HepG2 (cell line): ENCODE results near the gene NFIC. TPM values are rescaled to one million over a fixed set of nuclear protein-coding genes. Genes with fewer than 3 reads are reported as not detected.

Experiments
- GLI4 ChIP-seq: sonication (generic); formaldehyde crosslinking; IDR thresholded peaks from 2 replicates; pipeline ENCODE4 v1.5.1; 2020; ENCODE audit warnings: missing genetic modification reagents, mild to moderate bottlenecking, moderate library complexity, borderline replicate concordance
- IKZF4 ChIP-seq: sonication (generic); formaldehyde crosslinking; IDR thresholded peaks from 2 replicates; pipeline ENCODE4 v1.5.1; 2020; ENCODE audit warnings: borderline replicate concordance, mild to moderate bottlenecking, low read depth, missing genetic modification reagents; ENCODE audit errors: not compliant biosample characterization
- NCOR1 ChIP-seq: fragments of 200-600 bp; sonication (generic); IDR thresholded peaks from 2 replicates; pipeline ENCODE4 v1.7.0; 2017; ENCODE audit warnings: antibody characterized with exemption, low read length, borderline replicate concordance
- ZFYVE20 ChIP-seq: sonication (generic); formaldehyde crosslinking; IDR thresholded peaks from 2 replicates; pipeline ENCODE4 v1.8.0; 2023; ENCODE audit warnings: low read depth, mild to moderate bottlenecking, moderate library complexity, missing genetic modification reagents, borderline replicate concordance
- ZNF547 ChIP-seq: sonication (generic); formaldehyde crosslinking; IDR thresholded peaks from 2 replicates; pipeline ENCODE4 v1.5.1; 2020; ENCODE audit warnings: mild to moderate bottlenecking, missing genetic modification reagents
- ZNF549 ChIP-seq: sonication (generic); formaldehyde crosslinking; IDR thresholded peaks from 2 replicates; pipeline ENCODE4 v1.5.0; 2020; ENCODE audit warnings: missing genetic modification reagents
- ZNF775 ChIP-seq: sonication (generic); formaldehyde crosslinking; IDR thresholded peaks from 2 replicates; pipeline ENCODE4 v1.4.0; 2020; ENCODE audit warnings: missing genetic modification reagents, mild to moderate bottlenecking, moderate library complexity, borderline replicate concordance
- polyA plus RNA-seq, 8 experiments: library from polyadenylated mRNA; depleted of rRNA in 3 of 8; stranded (reverse) in 7 of 8; unstranded in 1 of 8; fragments of >200 nt; fragmentation: Illumina TruSeq in 4 of 8; extraction: Trizol in 4 of 8; gene quantifications; 2 replicates each; pipeline versions ENCODE4 v1.2.1 to v1.2.3, GENCODE V29; 2011 to 2016; ENCODE audit warnings: low read depth in 4 of 8, missing spikeins in 1 of 8, mixed read lengths in 1 of 8; ENCODE audit not compliant: insufficient read depth in 1 of 8
- total RNA-seq, 5 experiments: library from RNA; depleted of rRNA; stranded (reverse); fragments of >200 nt; fragmentation: Illumina TruSeq; extraction: Trizol; gene quantifications; 2 replicates each; pipeline ENCODE4 v1.2.3, GENCODE V29; 2016; ENCODE audit warnings: low read depth in 1 of 5
- TF ChIP-seq, protein P1 (sequence below): sonication (generic); formaldehyde crosslinking; IDR thresholded peaks from 2 replicates; pipeline ENCODE4 v1.5.0; 2020; ENCODE audit warnings: missing genetic modification reagents
- TF ChIP-seq, protein P2 (sequence below): sonication (generic); formaldehyde crosslinking; IDR thresholded peaks from 2 replicates; pipeline ENCODE4 v1.9.0; 2021; ENCODE audit warnings: missing genetic modification reagents, mild to moderate bottlenecking, borderline replicate concordance
- TF ChIP-seq, protein P3 (sequence below): sonication (generic); formaldehyde crosslinking; IDR thresholded peaks from 2 replicates; pipeline ENCODE4 v1.5.0; 2020; ENCODE audit warnings: mild to moderate bottlenecking, missing genetic modification reagents
- TF ChIP-seq, protein P4 (sequence below): sonication (generic); formaldehyde crosslinking; IDR thresholded peaks from 2 replicates; pipeline ENCODE4 v1.9.0; 2021; ENCODE audit warnings: mild to moderate bottlenecking, missing genetic modification reagents
- TF ChIP-seq, protein P5 (sequence below): sonication (generic); formaldehyde crosslinking; IDR thresholded peaks from 2 replicates; pipeline ENCODE4 v1.5.0; 2020; ENCODE audit warnings: missing genetic modification reagents

NFIC gene
- total and polyA plus RNA-seq, 2 of the 13 experiments (the other 11 are each of a cell fraction or from before 2014, with no cell fraction given), result 1.3 to 2.5 TPM

DNA sequence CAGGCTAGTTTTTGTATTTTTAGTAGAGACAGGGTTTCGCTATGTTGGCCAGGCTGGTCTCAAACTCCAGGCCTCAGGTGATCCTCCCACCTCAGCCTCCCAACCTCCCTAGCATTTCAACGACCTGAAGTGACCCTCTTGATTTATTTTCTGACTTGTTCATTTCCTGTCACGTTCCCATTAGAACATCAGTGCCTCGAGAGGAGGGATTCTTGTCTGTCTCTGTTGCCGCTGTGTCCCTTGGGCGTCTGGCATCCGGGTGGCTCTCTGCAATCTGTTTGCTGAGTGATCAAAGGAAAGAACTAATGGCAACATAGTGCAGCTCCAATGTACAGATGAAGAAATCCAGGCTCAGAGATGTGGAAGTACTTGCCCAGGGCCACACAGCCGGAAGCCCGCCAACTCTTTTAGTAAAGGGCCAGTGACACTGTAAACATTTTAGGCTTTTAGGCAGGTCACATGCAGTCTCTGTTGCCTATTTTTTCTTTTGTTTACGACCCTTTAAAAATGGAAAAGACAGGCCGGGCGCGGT lies 47.5 kb downstream of the NFIC start (continued):
- TF ChIP-seq ZNF775 (CRISPR knock-in tag), result no peak
- TF ChIP-seq, protein P1, sequence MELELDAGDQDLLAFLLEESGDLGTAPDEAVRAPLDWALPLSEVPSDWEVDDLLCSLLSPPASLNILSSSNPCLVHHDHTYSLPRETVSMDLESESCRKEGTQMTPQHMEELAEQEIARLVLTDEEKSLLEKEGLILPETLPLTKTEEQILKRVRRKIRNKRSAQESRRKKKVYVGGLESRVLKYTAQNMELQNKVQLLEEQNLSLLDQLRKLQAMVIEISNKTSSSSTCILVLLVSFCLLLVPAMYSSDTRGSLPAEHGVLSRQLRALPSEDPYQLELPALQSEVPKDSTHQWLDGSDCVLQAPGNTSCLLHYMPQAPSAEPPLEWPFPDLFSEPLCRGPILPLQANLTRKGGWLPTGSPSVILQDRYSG (CRISPR knock-in tag), result no peak
- TF ChIP-seq GLI4 (CRISPR knock-in tag), result no peak
- TF ChIP-seq ZNF549, result no peak
- peak; percentile 86; the same call in 1 of the 2 replicates for TF ChIP-seq NCOR1
- TF ChIP-seq, protein P2, sequence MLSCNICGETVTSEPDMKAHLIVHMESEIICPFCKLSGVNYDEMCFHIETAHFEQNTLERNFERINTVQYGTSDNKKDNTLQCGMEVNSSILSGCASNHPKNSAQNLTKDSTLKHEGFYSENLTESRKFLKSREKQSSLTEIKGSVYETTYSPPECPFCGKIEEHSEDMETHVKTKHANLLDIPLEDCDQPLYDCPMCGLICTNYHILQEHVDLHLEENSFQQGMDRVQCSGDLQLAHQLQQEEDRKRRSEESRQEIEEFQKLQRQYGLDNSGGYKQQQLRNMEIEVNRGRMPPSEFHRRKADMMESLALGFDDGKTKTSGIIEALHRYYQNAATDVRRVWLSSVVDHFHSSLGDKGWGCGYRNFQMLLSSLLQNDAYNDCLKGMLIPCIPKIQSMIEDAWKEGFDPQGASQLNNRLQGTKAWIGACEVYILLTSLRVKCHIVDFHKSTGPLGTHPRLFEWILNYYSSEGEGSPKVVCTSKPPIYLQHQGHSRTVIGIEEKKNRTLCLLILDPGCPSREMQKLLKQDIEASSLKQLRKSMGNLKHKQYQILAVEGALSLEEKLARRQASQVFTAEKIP (CRISPR knock-in tag), result no peak
- TF ChIP-seq, protein P3, sequence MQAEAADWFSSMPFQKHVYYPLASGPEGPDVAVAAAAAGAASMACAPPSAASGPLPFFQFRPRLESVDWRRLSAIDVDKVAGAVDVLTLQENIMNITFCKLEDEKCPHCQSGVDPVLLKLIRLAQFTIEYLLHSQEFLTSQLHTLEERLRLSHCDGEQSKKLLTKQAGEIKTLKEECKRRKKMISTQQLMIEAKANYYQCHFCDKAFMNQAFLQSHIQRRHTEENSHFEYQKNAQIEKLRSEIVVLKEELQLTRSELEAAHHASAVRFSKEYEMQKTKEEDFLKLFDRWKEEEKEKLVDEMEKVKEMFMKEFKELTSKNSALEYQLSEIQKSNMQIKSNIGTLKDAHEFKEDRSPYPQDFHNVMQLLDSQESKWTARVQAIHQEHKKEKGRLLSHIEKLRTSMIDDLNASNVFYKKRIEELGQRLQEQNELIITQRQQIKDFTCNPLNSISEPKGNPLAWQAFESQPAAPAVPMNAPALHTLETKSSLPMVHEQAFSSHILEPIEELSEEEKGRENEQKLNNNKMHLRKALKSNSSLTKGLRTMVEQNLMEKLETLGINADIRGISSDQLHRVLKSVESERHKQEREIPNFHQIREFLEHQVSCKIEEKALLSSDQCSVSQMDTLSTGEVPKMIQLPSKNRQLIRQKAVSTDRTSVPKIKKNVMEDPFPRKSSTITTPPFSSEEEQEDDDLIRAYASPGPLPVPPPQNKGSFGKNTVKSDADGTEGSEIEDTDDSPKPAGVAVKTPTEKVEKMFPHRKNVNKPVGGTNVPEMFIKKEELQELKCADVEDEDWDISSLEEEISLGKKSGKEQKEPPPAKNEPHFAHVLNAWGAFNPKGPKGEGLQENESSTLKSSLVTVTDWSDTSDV (CRISPR knock-in tag), result no peak
- TF ChIP-seq, protein P4, sequence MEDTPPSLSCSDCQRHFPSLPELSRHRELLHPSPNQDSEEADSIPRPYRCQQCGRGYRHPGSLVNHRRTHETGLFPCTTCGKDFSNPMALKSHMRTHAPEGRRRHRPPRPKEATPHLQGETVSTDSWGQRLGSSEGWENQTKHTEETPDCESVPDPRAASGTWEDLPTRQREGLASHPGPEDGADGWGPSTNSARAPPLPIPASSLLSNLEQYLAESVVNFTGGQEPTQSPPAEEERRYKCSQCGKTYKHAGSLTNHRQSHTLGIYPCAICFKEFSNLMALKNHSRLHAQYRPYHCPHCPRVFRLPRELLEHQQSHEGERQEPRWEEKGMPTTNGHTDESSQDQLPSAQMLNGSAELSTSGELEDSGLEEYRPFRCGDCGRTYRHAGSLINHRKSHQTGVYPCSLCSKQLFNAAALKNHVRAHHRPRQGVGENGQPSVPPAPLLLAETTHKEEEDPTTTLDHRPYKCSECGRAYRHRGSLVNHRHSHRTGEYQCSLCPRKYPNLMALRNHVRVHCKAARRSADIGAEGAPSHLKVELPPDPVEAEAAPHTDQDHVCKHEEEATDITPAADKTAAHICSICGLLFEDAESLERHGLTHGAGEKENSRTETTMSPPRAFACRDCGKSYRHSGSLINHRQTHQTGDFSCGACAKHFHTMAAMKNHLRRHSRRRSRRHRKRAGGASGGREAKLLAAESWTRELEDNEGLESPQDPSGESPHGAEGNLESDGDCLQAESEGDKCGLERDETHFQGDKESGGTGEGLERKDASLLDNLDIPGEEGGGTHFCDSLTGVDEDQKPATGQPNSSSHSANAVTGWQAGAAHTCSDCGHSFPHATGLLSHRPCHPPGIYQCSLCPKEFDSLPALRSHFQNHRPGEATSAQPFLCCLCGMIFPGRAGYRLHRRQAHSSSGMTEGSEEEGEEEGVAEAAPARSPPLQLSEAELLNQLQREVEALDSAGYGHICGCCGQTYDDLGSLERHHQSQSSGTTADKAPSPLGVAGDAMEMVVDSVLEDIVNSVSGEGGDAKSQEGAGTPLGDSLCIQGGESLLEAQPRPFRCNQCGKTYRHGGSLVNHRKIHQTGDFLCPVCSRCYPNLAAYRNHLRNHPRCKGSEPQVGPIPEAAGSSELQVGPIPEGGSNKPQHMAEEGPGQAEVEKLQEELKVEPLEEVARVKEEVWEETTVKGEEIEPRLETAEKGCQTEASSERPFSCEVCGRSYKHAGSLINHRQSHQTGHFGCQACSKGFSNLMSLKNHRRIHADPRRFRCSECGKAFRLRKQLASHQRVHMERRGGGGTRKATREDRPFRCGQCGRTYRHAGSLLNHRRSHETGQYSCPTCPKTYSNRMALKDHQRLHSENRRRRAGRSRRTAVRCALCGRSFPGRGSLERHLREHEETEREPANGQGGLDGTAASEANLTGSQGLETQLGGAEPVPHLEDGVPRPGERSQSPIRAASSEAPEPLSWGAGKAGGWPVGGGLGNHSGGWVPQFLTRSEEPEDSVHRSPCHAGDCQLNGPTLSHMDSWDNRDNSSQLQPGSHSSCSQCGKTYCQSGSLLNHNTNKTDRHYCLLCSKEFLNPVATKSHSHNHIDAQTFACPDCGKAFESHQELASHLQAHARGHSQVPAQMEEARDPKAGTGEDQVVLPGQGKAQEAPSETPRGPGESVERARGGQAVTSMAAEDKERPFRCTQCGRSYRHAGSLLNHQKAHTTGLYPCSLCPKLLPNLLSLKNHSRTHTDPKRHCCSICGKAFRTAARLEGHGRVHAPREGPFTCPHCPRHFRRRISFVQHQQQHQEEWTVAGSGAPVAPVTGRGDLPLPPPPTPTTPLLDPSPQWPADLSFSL (CRISPR knock-in tag), result no peak
- TF ChIP-seq IKZF4 (CRISPR knock-in tag), result no peak
- TF ChIP-seq ZFYVE20 (CRISPR knock-in tag), result no peak
- TF ChIP-seq, protein P5, sequence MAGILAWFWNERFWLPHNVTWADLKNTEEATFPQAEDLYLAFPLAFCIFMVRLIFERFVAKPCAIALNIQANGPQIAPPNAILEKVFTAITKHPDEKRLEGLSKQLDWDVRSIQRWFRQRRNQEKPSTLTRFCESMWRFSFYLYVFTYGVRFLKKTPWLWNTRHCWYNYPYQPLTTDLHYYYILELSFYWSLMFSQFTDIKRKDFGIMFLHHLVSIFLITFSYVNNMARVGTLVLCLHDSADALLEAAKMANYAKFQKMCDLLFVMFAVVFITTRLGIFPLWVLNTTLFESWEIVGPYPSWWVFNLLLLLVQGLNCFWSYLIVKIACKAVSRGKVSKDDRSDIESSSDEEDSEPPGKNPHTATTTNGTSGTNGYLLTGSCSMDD (CRISPR knock-in tag), result no peak
- TF ChIP-seq ZNF547 (CRISPR knock-in tag), result 0 out of 2 replicates have a peak, but pooled peaks have one; percentile 30
